H9 (cell line): ENCODE measurements around the gene SUFU. TPM values are rescaled to one million over a fixed set of nuclear protein-coding genes. Genes with fewer than 3 reads are reported as not detected.

Experiments
- DNase-seq: peaks from one replicate; pipeline ENCODE4 v3.0.0-alpha.2; 2017
- H2AFZ ChIP-seq: one replicate; pipeline ENCODE4 v1.6.1; 2013; ENCODE audit warnings: mild to moderate bottlenecking, low read length, control low read depth, moderate library complexity
- H2AK5ac ChIP-seq: 2 replicates; pipeline ENCODE4 v1.6.1; 2013; ENCODE audit warnings: low read length, control low read depth, mixed read lengths; ENCODE audit not compliant: insufficient read length
- H2BK120ac ChIP-seq: one replicate; pipeline ENCODE4 v1.6.1; 2013; ENCODE audit warnings: low read depth, mild to moderate bottlenecking, low read length, control low read depth, inconsistent platforms; ENCODE audit not compliant: poor library complexity, severe bottlenecking
- H2BK12ac ChIP-seq: 2 replicates; pipeline ENCODE4 v1.6.1; 2013; ENCODE audit warnings: low read length, control low read depth, mixed read lengths, low read depth; ENCODE audit not compliant: insufficient read length
- H2BK15ac ChIP-seq: 2 replicates; pipeline ENCODE4 v1.6.1; 2013; ENCODE audit warnings: low read depth, low read length, control low read depth
- H2BK20ac ChIP-seq: one replicate; pipeline ENCODE4 v1.6.1; 2013; ENCODE audit warnings: low read depth, mild to moderate bottlenecking, low read length, control low read depth, inconsistent platforms; ENCODE audit not compliant: poor library complexity, severe bottlenecking
- H2BK5ac ChIP-seq: 2 replicates; pipeline ENCODE4 v1.6.1; 2013; ENCODE audit warnings: low read length, control low read depth, mixed read lengths; ENCODE audit not compliant: insufficient read length
- H3K14ac ChIP-seq: 2 replicates; pipeline ENCODE4 v1.6.1; 2013; ENCODE audit warnings: low read length, control low read depth; ENCODE audit not compliant: insufficient read depth
- H3K18ac ChIP-seq: 2 replicates; pipeline ENCODE4 v1.6.1; 2013; ENCODE audit warnings: low read depth, mild to moderate bottlenecking, mixed read lengths, low read length, control low read depth; ENCODE audit not compliant: insufficient read length
- H3K23ac ChIP-seq: 2 replicates; pipeline ENCODE4 v1.6.1; 2013; ENCODE audit warnings: low read length, control low read depth, mixed read lengths, low read depth; ENCODE audit not compliant: insufficient read length
- H3K23me2 ChIP-seq: 2 replicates; pipeline ENCODE4 v1.6.1; 2013; ENCODE audit warnings: low read depth, mild to moderate bottlenecking, mixed read lengths, low read length, control low read depth; ENCODE audit not compliant: insufficient read length, poor library complexity, severe bottlenecking
- H3K27ac ChIP-seq: 2 replicates; pipeline ENCODE4 v1.5.1; 2013; ENCODE audit warnings: low read length, control low read depth, mixed read lengths, low read depth; ENCODE audit not compliant: insufficient read length
- H3K27me3 ChIP-seq: 2 replicates; pipeline ENCODE4 v1.6.1; 2013; ENCODE audit warnings: low read length, control low read depth, inconsistent platforms; ENCODE audit not compliant: insufficient read depth
- H3K4ac ChIP-seq: 2 replicates; pipeline ENCODE4 v1.6.1; 2013; ENCODE audit warnings: low read depth, mild to moderate bottlenecking, control low read depth, inconsistent platforms, low read length, moderate library complexity
- H3K4me1 ChIP-seq: 2 replicates; pipeline ENCODE4 v1.6.1; 2013; ENCODE audit warnings: low read length, control low read depth, inconsistent platforms; ENCODE audit not compliant: insufficient read depth
- H3K4me2 ChIP-seq: 2 replicates; pipeline ENCODE4 v1.6.1; 2013; ENCODE audit warnings: low read length, control low read depth, mixed read lengths; ENCODE audit not compliant: insufficient read length, insufficient read depth
- H3K56ac ChIP-seq: 2 replicates; pipeline ENCODE4 v1.6.1; 2013; ENCODE audit warnings: low read depth, mild to moderate bottlenecking, mixed read lengths, low read length, control low read depth; ENCODE audit not compliant: insufficient read length
- H3K79me1 ChIP-seq: 2 replicates; pipeline ENCODE4 v1.6.1; 2013; ENCODE audit warnings: low read depth, mild to moderate bottlenecking, moderate library complexity, low read length, control low read depth, inconsistent platforms; ENCODE audit not compliant: insufficient read depth, poor library complexity, severe bottlenecking
- H3K79me2 ChIP-seq: 2 replicates; pipeline ENCODE4 v1.6.1; 2013; ENCODE audit warnings: low read length, control low read depth, inconsistent platforms; ENCODE audit not compliant: insufficient read depth
- H3K9ac ChIP-seq: 2 replicates; pipeline ENCODE4 v1.6.1; 2013; ENCODE audit warnings: low read length, control low read depth, mixed read lengths; ENCODE audit not compliant: insufficient read length; ENCODE audit errors: extremely low read depth
- H3K9me3 ChIP-seq: one replicate; pipeline ENCODE4 v1.6.1; 2013; ENCODE audit warnings: low read depth, low read length, inconsistent platforms; ENCODE audit not compliant: control insufficient read depth
- H3T11ph ChIP-seq: one replicate; pipeline ENCODE4 v1.6.1; 2013; ENCODE audit warnings: mild to moderate bottlenecking, low read length, control low read depth, inconsistent platforms
- H4K20me1 ChIP-seq: one replicate; pipeline ENCODE4 v1.6.1; 2013; ENCODE audit not compliant: control insufficient read depth, insufficient read length, insufficient read depth
- H4K5ac ChIP-seq: 2 replicates; pipeline ENCODE4 v1.6.1; 2013; ENCODE audit warnings: low read depth, mild to moderate bottlenecking, mixed read lengths, low read length, control low read depth; ENCODE audit not compliant: insufficient read length
- H4K8ac ChIP-seq: replicated peaks from 2 replicates; pipeline ENCODE4 v1.6.1; 2013; ENCODE audit warnings: low read length, control low read depth, mixed read lengths, low read depth; ENCODE audit not compliant: insufficient read length
- H4K91ac ChIP-seq: 2 replicates; pipeline ENCODE4 v1.6.1; 2013; ENCODE audit warnings: low read depth, mild to moderate bottlenecking, moderate library complexity, mixed read lengths, low read length, control low read depth; ENCODE audit not compliant: insufficient read length
- H3K27ac Mint-ChIP-seq, 3 experiments: 2 replicates in 2 of 3; 3 replicates in 1 of 3; pipeline ENCODE4 v1.8.0; 2020 to 2021; ENCODE audit warnings: mixed read lengths in 3 of 3, mild to moderate bottlenecking in 1 of 3, moderate library complexity in 1 of 3
- H3K27me3 Mint-ChIP-seq: 2 replicates; pipeline ENCODE4 v1.8.0; 2021; ENCODE audit warnings: low read depth, mild to moderate bottlenecking, moderate library complexity, mixed read lengths
- H3K36me3 Mint-ChIP-seq, 3 experiments: 2 replicates in 2 of 3; 3 replicates in 1 of 3; pipeline ENCODE4 v1.8.0; 2020 to 2021; ENCODE audit warnings: low read depth in 3 of 3, mixed read lengths in 3 of 3; ENCODE audit not compliant: insufficient read depth in 1 of 3
- H3K4me1 Mint-ChIP-seq, 2 experiments: 2 replicates each; pipeline ENCODE4 v1.8.0; 2020; ENCODE audit warnings: mixed read lengths in 2 of 2
- H3K4me3 Mint-ChIP-seq, 2 experiments: 2 replicates in 1 of 2; 3 replicates in 1 of 2; pipeline ENCODE4 v1.8.0; 2020 to 2021; ENCODE audit warnings: mild to moderate bottlenecking in 2 of 2, mixed read lengths in 2 of 2, moderate library complexity in 1 of 2
- H3K9me3 Mint-ChIP-seq, 2 experiments: 2 replicates in 1 of 2; 3 replicates in 1 of 2; pipeline ENCODE4 v1.8.0; 2020; ENCODE audit warnings: mild to moderate bottlenecking in 2 of 2, mixed read lengths in 2 of 2, moderate library complexity in 1 of 2
- CTCF ChIP-seq: fragments of 200-600 bp; sonication (generic); conservative IDR thresholded peaks from 3 replicates; pipeline ENCODE4 v1.8.0; 2021; ENCODE audit warnings: antibody characterized with exemption, mild to moderate bottlenecking
- WGBS: extraction: QIAGEN DNeasy Blood & Tissue Kit; methylation state at CpG from one replicate; pipeline ENCODE4 v1.1.7; 2013; ENCODE audit warnings: missing lambda C conversion rate, low lambda C conversion rate, mixed read lengths; ENCODE audit not compliant: insufficient read length; ENCODE audit errors: extremely low coverage; 5-methylcytosine and 5-hydroxymethylcytosine counted together
- total RNA-seq: library from RNA; stranded (reverse); gene quantifications from 2 replicates; pipeline ENCODE4 v1.2.1, GENCODE V29; 2021

Gene SUFU
- total RNA-seq, 1 experiment from 2014 or later = 9.5 TPM

DNA sequence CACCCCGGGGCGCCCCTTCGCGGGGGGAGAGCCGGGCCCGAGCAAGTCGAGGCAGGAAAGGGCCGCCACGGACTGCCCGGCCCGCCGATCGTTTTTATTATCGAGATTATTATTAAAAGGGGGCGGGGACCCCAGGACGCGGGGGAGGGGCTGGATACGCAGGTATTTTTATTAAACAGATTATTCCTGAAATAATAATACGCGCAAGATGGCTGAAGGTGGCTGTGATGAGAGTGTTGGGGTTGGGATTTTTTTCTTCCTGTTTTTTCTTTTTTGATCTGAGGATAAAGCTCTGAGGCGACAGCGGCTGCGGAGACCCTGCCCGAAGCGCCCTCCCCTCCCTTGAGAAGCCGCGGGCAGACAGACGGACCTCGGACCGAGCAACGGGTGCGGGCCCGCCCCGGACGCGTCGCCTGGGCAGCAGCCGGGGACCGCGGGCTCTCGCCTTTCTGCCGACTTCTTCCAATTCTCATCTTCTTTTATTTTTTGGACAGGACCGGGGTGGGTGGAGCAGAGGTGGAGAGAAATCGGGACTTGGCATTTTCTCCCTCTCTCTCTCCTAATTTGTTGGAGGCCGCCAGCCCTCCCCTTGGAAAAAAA is 139.1 kb downstream of the SUFU start:
- peaks cover 3% of the 10 kb centered on the region for H4K20me1 ChIP-seq
- no peak for DNase-seq

More for the DNA sequence above, 139.1 kb downstream of the SUFU start:
- Histone ChIP-seq H2AFZ (no peak overlapping the region), H4K5ac (no peak overlapping the region), H3K79me2 (peaks cover 9% of the 10 kb centered on the region; the same call in 1 of the 2 replicates), H4K8ac (no peak overlapping the region), H3K23me2 (peaks cover 28% of the 10 kb centered on the region), H2AK5ac (no peak overlapping the region), H3K4ac (no peak overlapping the region), H3K79me1 (no peaks in the 10 kb centered on the region), H2BK12ac (no peak overlapping the region), H2BK20ac (no peak overlapping the region), H3T11ph (no peak overlapping the region), H4K91ac (no peak overlapping the region), H3K14ac (no peak overlapping the region), H3K9me3 (no peaks in the 10 kb centered on the region), H3K23ac (no peak overlapping the region), H2BK120ac (no peak overlapping the region), H3K18ac (peak overlapping the region; percentile 11), H2BK5ac (no peak overlapping the region), H3K9ac (peak overlapping the region; percentile 11), H2BK15ac (no peak overlapping the region), H3K27me3 (no peaks in the 10 kb centered on the region), H3K4me2 (peak overlapping the region; percentile 59), H3K56ac (no peak overlapping the region), H3K4me1 (no peaks in the 10 kb centered on the region), H3K27ac (no peak overlapping the region)
- Mint-ChIP-seq H3K9me3 (no peaks in the 10 kb centered on the region; a peak in 1 of 5 replicates), H3K4me1 (peaks cover 28 to 29% of the 10 kb centered on the region in 2 experiments), H3K27me3 (peaks cover 4% of the 10 kb centered on the region; the same call in 1 of the 2 replicates), H3K4me3 (peak overlapping the region; percentile 84 to 96), H3K36me3 (peaks cover 0 to 4% (median 0%) of the 10 kb centered on the region in 3 experiments; a peak in 1 of 7 replicates), H3K27ac (peak overlapping the region; percentile 95 to 98 (median 98); a peak in 6 of 7 replicates)
- TF ChIP-seq CTCF = no peak
- no CpG with 5 or more reads among the region's 45 CpGs for WGBS
